ENCODE data around the gene PPP1R12B.
"Not testable (repeated sequence)": the region's sequence is repeated elsewhere in the genome, so short reads cannot be mapped to it uniquely, and the experiment has no call there.

PPP1R12B gene

DNA sequence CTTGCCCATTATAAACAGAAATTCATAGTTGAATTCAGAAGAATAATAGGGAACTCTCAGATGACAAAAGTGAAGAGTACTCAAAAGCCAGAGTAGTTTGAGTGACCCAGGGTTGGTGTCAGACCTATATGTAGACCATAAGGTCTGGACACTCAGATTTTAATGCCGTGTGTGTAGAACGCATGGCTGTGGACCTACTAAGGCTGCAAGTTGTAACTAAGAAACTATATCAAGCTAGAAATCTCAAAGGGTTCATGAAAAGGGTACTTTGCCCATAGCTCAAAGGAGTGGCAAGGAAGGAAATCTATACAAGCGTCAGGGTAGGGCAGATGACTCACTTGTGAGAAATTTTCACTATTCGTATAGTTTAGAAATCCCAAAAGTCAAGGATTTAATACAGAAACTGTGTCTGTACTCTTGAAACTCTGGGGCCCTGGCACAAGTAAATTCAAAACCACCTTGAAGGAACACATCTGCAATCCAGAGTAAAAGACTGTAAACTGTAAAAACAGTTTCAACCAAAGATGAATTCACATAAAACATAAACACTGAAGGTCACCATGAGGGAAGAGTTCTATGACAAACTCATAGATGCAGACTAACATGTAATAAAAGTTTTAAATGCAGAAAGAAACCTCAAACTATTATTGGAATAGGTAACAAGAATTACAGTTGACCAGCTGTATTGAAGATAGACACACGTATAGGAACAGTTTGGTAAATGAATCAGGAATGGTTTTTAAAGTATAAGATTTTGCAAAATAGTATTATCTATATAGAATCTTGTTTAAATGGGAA is 108.1 kb downstream of the PPP1R12B start:
- not testable (repeated sequence) for DNase-seq

DNA sequence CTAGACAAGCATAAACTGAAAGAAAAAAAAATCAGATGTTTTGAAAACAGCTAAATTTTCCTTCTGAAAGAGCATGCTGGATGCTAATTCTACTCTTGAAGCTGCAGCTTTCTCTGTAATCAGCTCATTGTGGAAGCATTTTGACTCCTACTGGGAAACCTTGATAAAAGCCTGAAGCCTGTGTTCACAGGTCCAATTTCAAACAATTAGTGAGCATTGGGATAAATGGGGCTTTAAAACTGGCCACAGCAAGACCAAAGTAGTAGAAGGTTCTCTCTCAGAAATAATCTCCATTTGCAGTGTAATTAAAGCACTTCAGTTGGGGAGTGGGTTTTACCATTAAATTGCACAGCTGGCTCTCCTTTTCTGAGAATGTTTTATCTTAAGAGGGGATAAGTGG is 110.2 kb downstream of the PPP1R12B start:
- DNase-seq, result not testable (repeated sequence)

- DNase-seq, result not testable (repeated sequence)
These were observed 111.1 kb downstream of the PPP1R12B start for GRCh38 chr1:202459470-202460142.

DNA sequence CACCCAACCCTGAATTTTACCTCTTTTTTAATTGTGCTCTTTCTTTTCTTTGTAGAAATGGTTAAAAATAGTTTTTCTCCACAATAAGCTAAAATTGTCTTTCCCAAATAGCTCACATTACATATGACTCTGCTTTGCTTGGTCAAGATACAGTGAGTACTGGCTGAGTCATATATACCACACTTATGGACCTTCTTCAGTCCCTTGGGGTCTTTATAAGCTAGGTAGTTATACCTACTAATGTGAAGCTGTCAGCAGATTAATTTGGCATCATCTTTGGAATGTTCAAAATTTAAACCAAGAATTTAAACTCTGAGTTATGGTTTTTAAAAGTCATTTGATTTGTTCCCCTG is 111.6 kb downstream of the PPP1R12B start:
- not testable (repeated sequence) for DNase-seq

- peak; percentile 35 for DNase-seq
These were observed 114.0 kb downstream of the PPP1R12B start for GRCh38 chr1:202462342-202463076.

- not testable (repeated sequence) for DNase-seq
These were observed 115.7 kb downstream of the PPP1R12B start for GRCh38 chr1:202464153-202464742.

DNA sequence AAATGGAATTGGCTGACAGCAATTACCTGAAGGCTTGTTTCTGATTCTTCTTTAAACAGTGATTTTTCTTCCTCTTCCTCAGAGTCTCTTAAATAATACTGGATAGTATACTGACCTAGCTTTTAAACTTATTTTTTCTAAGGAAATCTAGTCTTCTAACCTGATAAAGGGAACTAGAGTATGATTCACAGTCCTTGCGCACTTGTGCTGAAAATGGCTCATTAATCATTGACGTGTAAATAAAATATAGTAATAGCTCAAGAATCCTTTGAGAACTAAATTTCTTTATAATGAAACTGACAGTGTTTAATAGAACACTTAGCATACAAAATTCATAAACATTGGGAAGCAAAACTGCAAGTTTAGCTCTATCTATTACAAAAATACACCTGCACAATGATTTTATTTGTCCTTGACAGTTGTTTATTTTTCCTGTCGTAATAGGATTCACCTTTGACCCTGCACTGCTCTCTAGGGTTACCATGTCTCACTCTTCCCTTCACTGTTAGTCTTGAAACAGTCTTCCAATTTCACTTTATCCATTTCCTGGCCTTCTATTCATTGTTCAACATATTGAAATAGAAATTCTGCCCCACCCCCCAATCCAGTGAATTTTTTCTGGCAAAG is 117.3 kb downstream of the PPP1R12B start:
- DNase-seq, result not testable (repeated sequence)

DNA sequence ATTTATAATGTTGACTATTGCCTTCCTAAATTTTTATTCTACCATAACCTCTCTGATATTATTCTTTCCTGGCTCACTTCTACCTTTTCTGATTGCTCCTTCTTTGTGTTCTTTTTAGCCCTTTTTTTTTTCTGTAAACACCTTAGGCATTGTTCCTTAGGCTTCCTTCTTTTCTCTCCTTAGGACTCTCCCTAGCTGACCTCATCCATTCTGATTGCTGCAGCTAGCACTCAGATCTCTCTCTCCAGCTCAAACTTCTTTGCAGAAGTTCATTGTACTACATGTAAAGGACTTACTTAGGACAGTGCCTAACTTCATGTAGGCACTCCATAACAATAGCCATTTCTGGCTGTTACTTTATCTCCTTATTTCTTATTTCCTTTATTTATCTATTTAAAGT is 117.8 kb downstream of the PPP1R12B start:
- not testable (repeated sequence) for DNase-seq

DNA sequence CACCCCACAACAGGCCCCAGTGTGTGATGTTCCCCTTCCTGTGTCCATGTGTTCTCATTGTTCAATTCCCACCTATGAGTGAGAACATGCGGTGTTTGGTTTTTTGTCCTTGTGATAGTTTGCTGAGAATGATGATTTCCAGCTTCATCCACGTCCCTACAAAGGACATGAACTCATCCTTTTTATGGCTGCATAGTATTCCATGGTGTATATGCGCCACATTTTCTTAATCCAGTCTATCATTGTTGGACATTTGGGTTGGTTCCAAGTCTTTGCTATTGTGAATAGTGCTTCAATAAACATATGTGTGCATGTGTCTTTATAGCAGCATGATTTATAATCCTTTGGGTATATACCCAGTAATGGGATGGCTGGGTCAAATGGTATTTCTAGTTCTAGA is 118.9 kb downstream of the PPP1R12B start:
- not testable (repeated sequence) for DNase-seq

- not testable (repeated sequence) for DNase-seq
These were observed 120.2 kb downstream of the PPP1R12B start for GRCh38 chr1:202468695-202469094.

DNA sequence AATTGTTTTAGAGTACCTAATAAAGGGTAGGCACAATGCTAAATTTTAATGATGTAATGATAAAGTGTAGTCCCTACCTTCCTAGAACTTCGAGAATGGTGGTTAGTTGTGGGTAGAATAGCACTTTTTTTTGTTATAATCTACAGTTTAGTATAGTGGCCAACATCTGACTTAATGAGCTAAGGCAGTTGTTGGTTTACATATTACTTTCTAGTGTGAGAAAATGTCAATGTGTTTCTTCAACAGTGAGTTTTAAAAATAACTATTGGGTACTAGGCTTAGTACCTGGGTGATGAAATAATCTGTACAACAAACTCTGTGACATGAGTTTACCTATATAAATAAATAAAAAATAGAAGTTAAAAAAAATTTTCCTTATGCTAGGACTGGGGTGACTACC is 120.6 kb downstream of the PPP1R12B start:
- DNase-seq, result not testable (repeated sequence)

DNA sequence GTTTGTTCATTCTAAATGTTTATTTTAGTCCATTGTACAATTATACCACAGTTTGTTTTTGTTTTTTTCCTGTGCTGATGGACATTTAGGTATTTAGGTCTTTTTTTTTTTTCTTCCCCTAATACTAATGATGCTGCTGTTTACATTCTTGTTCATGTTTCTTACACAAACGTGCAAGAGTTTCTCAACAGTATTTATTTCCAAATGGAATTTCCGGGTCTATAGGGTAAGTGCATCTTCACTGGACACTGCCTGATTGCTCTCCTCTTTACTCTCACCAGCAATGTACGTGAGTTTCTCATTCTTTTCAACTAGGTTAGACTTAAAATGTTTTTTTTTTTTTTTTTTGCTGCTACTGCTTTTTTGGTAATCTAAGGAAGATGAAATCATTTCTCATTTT is 122.7 kb downstream of the PPP1R12B start:
- no peak for DNase-seq

GRCh38 chr1:202472347-202473124 is 124.0 kb downstream of the PPP1R12B start:
- not testable (repeated sequence) for DNase-seq

DNA sequence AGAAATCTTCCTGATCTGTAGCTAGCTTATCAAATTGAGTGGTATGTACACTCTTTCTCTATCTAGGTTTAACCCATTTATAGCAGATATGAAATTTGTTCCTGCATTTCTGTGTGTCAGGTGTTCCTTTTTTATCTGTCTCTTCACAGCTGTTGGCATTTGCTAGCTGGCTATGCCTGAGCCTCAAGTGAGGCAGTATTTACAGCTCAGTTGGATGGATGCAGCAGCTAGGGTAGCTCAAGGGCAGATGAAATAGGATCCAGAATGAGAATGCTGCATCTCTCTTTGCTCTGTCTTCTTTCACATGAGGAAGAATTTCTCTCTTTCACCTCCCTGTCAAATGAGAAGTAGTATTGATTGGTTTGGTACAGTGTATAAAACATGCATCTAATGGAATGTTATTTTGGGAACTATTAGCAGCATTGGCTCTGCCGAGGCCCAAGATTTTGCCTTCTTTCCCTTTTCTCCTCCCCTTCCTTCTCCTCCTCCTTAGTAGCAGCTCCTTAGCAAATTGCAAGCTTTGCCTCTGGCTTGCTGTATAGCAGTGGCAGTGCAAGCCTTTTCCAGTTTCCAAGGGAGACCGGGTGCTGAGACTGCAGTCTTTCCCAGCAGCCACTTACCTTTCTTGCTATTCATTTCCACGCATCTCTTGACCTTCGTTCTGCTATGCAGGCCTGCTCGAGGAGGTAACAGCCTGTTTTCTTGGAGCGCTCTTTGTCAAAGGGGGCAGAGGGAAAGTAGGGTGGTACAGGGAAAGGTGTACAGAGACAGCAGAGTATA is 125.0 kb downstream of the PPP1R12B start:
- not testable (repeated sequence) for DNase-seq

GRCh38 chr1:202479661-202480060 is 131.2 kb downstream of the PPP1R12B start:
- not testable (repeated sequence) for DNase-seq

- DNase-seq, result not testable (repeated sequence)
These were observed 132.1 kb downstream of the PPP1R12B start for GRCh38 chr1:202480640-202481039.

- DNase-seq, result not testable (repeated sequence)
These were observed 134.9 kb downstream of the PPP1R12B start for GRCh38 chr1:202483362-202483761.

DNA sequence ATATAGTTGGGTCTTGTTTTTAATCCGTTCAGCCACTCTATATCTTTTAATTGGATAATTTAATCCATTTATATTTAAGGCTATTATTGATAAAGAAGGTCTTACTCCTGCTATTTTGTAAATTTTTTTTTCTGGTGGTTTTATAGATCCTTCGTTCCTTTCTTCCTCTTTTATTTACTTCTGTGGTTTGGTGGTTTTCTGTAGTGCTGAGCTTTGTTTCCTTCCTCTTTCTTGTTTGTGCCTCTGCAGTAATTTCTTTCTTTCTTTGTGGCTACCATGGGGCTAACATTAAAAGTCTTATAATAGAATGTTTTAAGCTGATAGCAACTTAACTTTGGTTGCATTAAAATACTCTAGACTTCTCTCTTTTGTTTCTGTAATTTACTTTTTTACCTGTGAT is 135.5 kb downstream of the PPP1R12B start:
- not testable (repeated sequence) for DNase-seq

DNA sequence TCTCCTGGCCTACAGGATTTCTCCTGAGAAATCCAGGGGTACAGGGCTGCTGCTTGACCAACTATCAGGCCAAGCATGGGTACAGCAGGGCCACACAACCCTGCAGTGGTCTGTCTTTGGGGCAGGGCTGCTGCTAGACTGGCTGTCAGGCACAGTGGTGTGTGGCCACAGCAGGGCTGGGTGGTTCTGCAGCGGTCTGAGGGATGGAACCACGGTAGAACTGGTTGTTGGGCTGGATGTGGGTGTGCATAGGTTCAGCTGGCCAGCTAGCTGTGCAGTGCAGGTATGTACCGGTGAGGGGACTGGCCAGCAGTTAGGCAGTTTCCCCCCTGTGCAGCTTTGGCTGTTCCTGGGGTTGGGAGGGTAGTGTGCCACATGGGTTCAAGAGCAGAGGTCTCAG is 136.3 kb downstream of the PPP1R12B start:
- DNase-seq, result not testable (repeated sequence)

GRCh38 chr1:202488178-202488649 is 139.7 kb downstream of the PPP1R12B start:
- DNase-seq, result not testable (repeated sequence)

- DNase-seq, result not testable (repeated sequence)
These were observed 140.6 kb downstream of the PPP1R12B start for GRCh38 chr1:202489101-202489500.
